NCI-H1694 treated with DMSO at 0.1 percent for 48 hours (cell line): Measurements from ENCODE around the gene CABP2.
"Not testable (repeated sequence)": the region's sequence is repeated elsewhere in the genome, so short reads cannot be mapped to it uniquely, and the experiment has no call there.

Source experiments
- DNase-seq: peaks from one replicate; lab custom pipeline; 2025; lab: John Stamatoyannopoulos, UW

The CABP2 gene

GRCh38 chr11:67494371-67495233 lies 28.6 kb downstream of the CABP2 start:
- no peak for DNase-seq

- no peak for DNase-seq
These were observed 29.5 kb downstream of the CABP2 start for GRCh38 chr11:67493548-67494370.

- no peak for DNase-seq
These were observed 30.3 kb downstream of the CABP2 start for GRCh38 chr11:67492801-67493547.

GRCh38 chr11:67492069-67492727 lies 31.0 kb downstream of the CABP2 start:
- no peak for DNase-seq

GRCh38 chr11:67491276-67492068 lies 31.8 kb downstream of the CABP2 start:
- no peak for DNase-seq

- no peak for DNase-seq
These were observed 32.5 kb downstream of the CABP2 start for GRCh38 chr11:67490727-67491065.

GRCh38 chr11:67489885-67490726 lies 33.1 kb downstream of the CABP2 start:
- no peak for DNase-seq

- DNase-seq = no peak
These were observed 33.9 kb downstream of the CABP2 start for GRCh38 chr11:67489203-67489884.

GRCh38 chr11:67486481-67487195 lies 36.6 kb downstream of the CABP2 start:
- DNase-seq = no peak

GRCh38 chr11:67485873-67486361 lies 37.3 kb downstream of the CABP2 start:
- not testable (repeated sequence) for DNase-seq

- DNase-seq = no peak
These were observed 38.4 kb downstream of the CABP2 start for GRCh38 chr11:67484847-67485311.

- DNase-seq = no peak
These were observed 39.2 kb downstream of the CABP2 start for GRCh38 chr11:67483831-67484665.

- peak; percentile 94 for DNase-seq
These were observed 40.1 kb downstream of the CABP2 start, which contains the start of gene AIP for GRCh38 chr11:67482827-67483798. AIP (plus strand) TSS chr11:67483026; CDS start chr11:67483159, 133 bp downstream.

- no peak for DNase-seq
These were observed 40.9 kb downstream of the CABP2 start for GRCh38 chr11:67482275-67482826.

GRCh38 chr11:67477344-67478050 lies 45.7 kb downstream of the CABP2 start:
- DNase-seq = not testable (repeated sequence)
